Measurements from ENCODE around the gene NCKAP1.

DNA sequence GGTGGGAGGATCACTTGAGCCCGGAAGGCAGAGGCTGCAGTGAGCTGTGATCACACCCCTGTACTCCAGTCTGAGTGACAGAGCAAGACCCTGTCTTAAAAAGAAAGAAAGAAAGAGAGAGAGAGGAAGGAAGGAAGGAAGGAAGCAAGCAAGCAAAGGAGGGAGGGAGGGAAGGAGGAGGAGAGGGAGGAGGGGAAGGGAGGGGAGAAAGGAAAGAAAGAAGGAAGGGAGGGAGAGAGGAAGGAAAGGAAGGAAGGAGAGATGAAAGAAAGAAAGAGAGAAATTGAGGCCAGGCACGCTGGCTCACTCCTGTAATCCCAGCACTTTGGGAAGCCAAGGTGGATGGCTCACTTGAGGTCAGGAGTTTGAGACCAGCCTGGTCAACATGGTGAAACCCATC lies 2.3 kb upstream of the NCKAP1 start:
- TF ChIP-seq, protein P1, sequence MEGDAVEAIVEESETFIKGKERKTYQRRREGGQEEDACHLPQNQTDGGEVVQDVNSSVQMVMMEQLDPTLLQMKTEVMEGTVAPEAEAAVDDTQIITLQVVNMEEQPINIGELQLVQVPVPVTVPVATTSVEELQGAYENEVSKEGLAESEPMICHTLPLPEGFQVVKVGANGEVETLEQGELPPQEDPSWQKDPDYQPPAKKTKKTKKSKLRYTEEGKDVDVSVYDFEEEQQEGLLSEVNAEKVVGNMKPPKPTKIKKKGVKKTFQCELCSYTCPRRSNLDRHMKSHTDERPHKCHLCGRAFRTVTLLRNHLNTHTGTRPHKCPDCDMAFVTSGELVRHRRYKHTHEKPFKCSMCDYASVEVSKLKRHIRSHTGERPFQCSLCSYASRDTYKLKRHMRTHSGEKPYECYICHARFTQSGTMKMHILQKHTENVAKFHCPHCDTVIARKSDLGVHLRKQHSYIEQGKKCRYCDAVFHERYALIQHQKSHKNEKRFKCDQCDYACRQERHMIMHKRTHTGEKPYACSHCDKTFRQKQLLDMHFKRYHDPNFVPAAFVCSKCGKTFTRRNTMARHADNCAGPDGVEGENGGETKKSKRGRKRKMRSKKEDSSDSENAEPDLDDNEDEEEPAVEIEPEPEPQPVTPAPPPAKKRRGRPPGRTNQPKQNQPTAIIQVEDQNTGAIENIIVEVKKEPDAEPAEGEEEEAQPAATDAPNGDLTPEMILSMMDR (conservative IDR thresholded peaks at IDR 0.05 in 1 of 2, IDR thresholded peaks at IDR 0.05 in 1 of 2; ENCODE audit: low read depth in 1 of 2, low read length in 2 of 2), result no peak
- TF ChIP-seq EZH2 (IDR thresholded peaks at IDR 0.05; ENCODE audit: low read length, missing control alignments), result no peak

Data from fibroblast of lung (primary cell).